Measurements from ENCODE around the gene TNXB.
"Not testable (repeated sequence)": the region's sequence is repeated elsewhere in the genome, so short reads cannot be mapped to it uniquely, and the experiment has no call there.

TNXB gene

GRCh38 chr6:32102255-32102654, 6.9 kb downstream of the TNXB start:
- Histone ChIP-seq H3K4me1 (ENCODE audit: insufficient read depth, low read length, poor library complexity, severe bottlenecking) (no peaks in the 10 kb centered on the region), H3F3A (ENCODE audit: low read depth) (no peaks in the 10 kb centered on the region), H3K36me3 (ENCODE audit: insufficient read depth, low read length) (no peaks in the 10 kb centered on the region), H3K9ac (ENCODE audit: low read depth, low read length, poor library complexity, severe bottlenecking) (no peak overlapping the region), H2AFZ (ENCODE audit: low read length) (no peak overlapping the region), H3K4me3 (ENCODE audit: low read length, poor library complexity, severe bottlenecking) (no peak overlapping the region), H3K27me3 (ENCODE audit: insufficient read depth, low read length, poor library complexity, severe bottlenecking) (no peaks in the 10 kb centered on the region), H3K9me2 (replicated peaks; ENCODE audit: low read depth, low read length) (no peaks in the 10 kb centered on the region), H4K20me1 (ENCODE audit: insufficient read depth, low read length, poor library complexity, severe bottlenecking) (no peaks in the 10 kb centered on the region), H3K79me2 (ENCODE audit: insufficient read depth, low read length) (no peaks in the 10 kb centered on the region), H3K9me3 (ENCODE audit: insufficient read depth, low read depth, low read length) (no peaks in the 10 kb centered on the region), H3K4me2 (ENCODE audit: low read depth, low read length, poor library complexity, severe bottlenecking) (no peak overlapping the region)
- TF ChIP-seq EZH2phosphoT487 (IDR thresholded peaks at IDR 0.05; ENCODE audit: borderline replicate concordance) (no peak), CTCF (conservative IDR thresholded peaks at IDR 0.05; ENCODE audit: low read length) (no peak)

GRCh38 chr6:32100251-32100650, 8.9 kb downstream of the TNXB start:
- H3K9me3 ChIP-seq (ENCODE audit: insufficient read depth, low read depth, low read length); H3K4me1 ChIP-seq (ENCODE audit: insufficient read depth, low read length, poor library complexity, severe bottlenecking); H4K20me1 ChIP-seq (ENCODE audit: insufficient read depth, low read length, poor library complexity, severe bottlenecking); H3K36me3 ChIP-seq (ENCODE audit: insufficient read depth, low read length); H3K79me2 ChIP-seq (ENCODE audit: insufficient read depth, low read length); H3K4me3 ChIP-seq (ENCODE audit: low read length, poor library complexity, severe bottlenecking); H3K9me2 ChIP-seq (replicated peaks; ENCODE audit: low read depth, low read length); H2AFZ ChIP-seq (ENCODE audit: low read length); H3F3A ChIP-seq (ENCODE audit: low read depth); H3K27me3 ChIP-seq (ENCODE audit: insufficient read depth, low read length, poor library complexity, severe bottlenecking); H3K4me2 ChIP-seq (ENCODE audit: low read depth, low read length, poor library complexity, severe bottlenecking); H3K9ac ChIP-seq (ENCODE audit: low read depth, low read length, poor library complexity, severe bottlenecking): not testable (repeated sequence)

GRCh38 chr6:32097364-32097763, 11.8 kb downstream of the TNXB start:
- no peak overlapping the region for H3K4me3 ChIP-seq (ENCODE audit: low read length, poor library complexity, severe bottlenecking)
- no peaks in the 10 kb centered on the region for H3K79me2 ChIP-seq (ENCODE audit: insufficient read depth, low read length)
- no peak overlapping the region for H2AFZ ChIP-seq (ENCODE audit: low read length)
- H3K9me2 ChIP-seq (replicated peaks; ENCODE audit: low read depth, low read length) = no peaks in the 10 kb centered on the region
- no peak for TF ChIP-seq EZH2phosphoT487 (IDR thresholded peaks at IDR 0.05; ENCODE audit: borderline replicate concordance)
- TF ChIP-seq CTCF (conservative IDR thresholded peaks at IDR 0.05; ENCODE audit: low read length) = no peak
- H3K9ac ChIP-seq (ENCODE audit: low read depth, low read length, poor library complexity, severe bottlenecking) = no peak overlapping the region
- H3F3A ChIP-seq (ENCODE audit: low read depth) = no peaks in the 10 kb centered on the region
- no peaks in the 10 kb centered on the region for H3K27me3 ChIP-seq (ENCODE audit: insufficient read depth, low read length, poor library complexity, severe bottlenecking)
- no peak overlapping the region for H3K4me2 ChIP-seq (ENCODE audit: low read depth, low read length, poor library complexity, severe bottlenecking)
- no peaks in the 10 kb centered on the region for H4K20me1 ChIP-seq (ENCODE audit: insufficient read depth, low read length, poor library complexity, severe bottlenecking)
- H3K4me1 ChIP-seq (ENCODE audit: insufficient read depth, low read length, poor library complexity, severe bottlenecking) = no peaks in the 10 kb centered on the region
- H3K36me3 ChIP-seq (ENCODE audit: insufficient read depth, low read length) = no peaks in the 10 kb centered on the region
- H3K9me3 ChIP-seq (ENCODE audit: insufficient read depth, low read depth, low read length) = no peaks in the 10 kb centered on the region

GRCh38 chr6:32096394-32097258, 12.5 kb downstream of the TNXB start:
- Histone ChIP-seq H3K9me2 (replicated peaks; ENCODE audit: low read depth, low read length) (no peaks in the 10 kb centered on the region), H3K4me2 (ENCODE audit: low read depth, low read length, poor library complexity, severe bottlenecking) (no peak overlapping the region), H3K4me3 (ENCODE audit: low read length, poor library complexity, severe bottlenecking) (no peak overlapping the region), H3K27me3 (ENCODE audit: insufficient read depth, low read length, poor library complexity, severe bottlenecking) (no peaks in the 10 kb centered on the region), H3K4me1 (ENCODE audit: insufficient read depth, low read length, poor library complexity, severe bottlenecking) (no peaks in the 10 kb centered on the region), H3K9ac (ENCODE audit: low read depth, low read length, poor library complexity, severe bottlenecking) (no peak overlapping the region), H3K79me2 (ENCODE audit: insufficient read depth, low read length) (no peaks in the 10 kb centered on the region), H2AFZ (ENCODE audit: low read length) (no peak overlapping the region), H3F3A (ENCODE audit: low read depth) (no peaks in the 10 kb centered on the region), H3K9me3 (ENCODE audit: insufficient read depth, low read depth, low read length) (no peaks in the 10 kb centered on the region), H3K36me3 (ENCODE audit: insufficient read depth, low read length) (no peaks in the 10 kb centered on the region), H4K20me1 (ENCODE audit: insufficient read depth, low read length, poor library complexity, severe bottlenecking) (no peaks in the 10 kb centered on the region)
- no peak for TF ChIP-seq EZH2phosphoT487 (IDR thresholded peaks at IDR 0.05; ENCODE audit: borderline replicate concordance)
- TF ChIP-seq CTCF (conservative IDR thresholded peaks at IDR 0.05; ENCODE audit: low read length) = no peak
